Measurements from ENCODE around the gene CCN5. TPM values are rescaled to one million over a fixed set of nuclear protein-coding genes. Genes with fewer than 3 reads are reported as not detected.

The CCN5 gene
- total RNA-seq, 1 experiment from 2014 or later, result 0.37 TPM

GRCh38 chr20:44772636-44773035, 57.5 kb downstream of the CCN5 start (continued):
- TF ChIP-seq HMGXB4 (CRISPR knock-in tag; IDR thresholded peaks at IDR 0.05), result no peak

- ChIA-PET POLR2A (no interaction called here), CTCF (interaction anchor here (0.6 to 1.0 kb wide), 2 partner anchors 11 to 27 kb away, joined by 3 to 5 read pairs; no protein-coding TSS in a partner anchor)
- Mint-ChIP-seq H3K27ac (no peak overlapping the region), H3K27me3 (ENCODE audit: low read depth) (no peaks in the 10 kb centered on the region), H3K4me1 (no peaks in the 10 kb centered on the region), H3K4me3 (no peak overlapping the region), H3K36me3 (no peaks in the 10 kb centered on the region), H3K9me3 (no peaks in the 10 kb centered on the region)
- TF ChIP-seq MXD4 (CRISPR knock-in tag; IDR thresholded peaks at IDR 0.05; ENCODE audit: borderline replicate concordance) (no peak), PRDM15 (CRISPR knock-in tag; IDR thresholded peaks at IDR 0.05) (no peak), TEAD1 (CRISPR knock-in tag; IDR thresholded peaks at IDR 0.05) (no peak), NR3C1 (CRISPR knock-in tag; conservative IDR thresholded peaks at IDR 0.05; ENCODE audit: low read depth) (no peak), JAZF1 (CRISPR knock-in tag; IDR thresholded peaks at IDR 0.05) (no peak), NFE2L1 (CRISPR knock-in tag; IDR thresholded peaks at IDR 0.05) (no peak), IRF1 (CRISPR knock-in tag; IDR thresholded peaks at IDR 0.05) (no peak), ETV6 (CRISPR knock-in tag; IDR thresholded peaks at IDR 0.05) (no peak), CDX4 (CRISPR knock-in tag; IDR thresholded peaks at IDR 0.05; ENCODE audit: borderline replicate concordance) (no peak), SOX15 (CRISPR knock-in tag; IDR thresholded peaks at IDR 0.05) (no peak), OVOL2 (CRISPR knock-in tag; IDR thresholded peaks at IDR 0.05; ENCODE audit: borderline replicate concordance) (no peak), SP1 (CRISPR knock-in tag; conservative IDR thresholded peaks at IDR 0.05) (no peak), EMX1 (CRISPR knock-in tag; IDR thresholded peaks at IDR 0.05) (no peak), CTCF (IDR thresholded peaks at IDR 0.05) (no peak)
- ATAC-seq (no peak), DNase-seq (ENCODE audit: low spot score) (no peak)
Measured at GRCh38 chr20:44773070-44773829, 58.1 kb downstream of the CCN5 start.
